Left lung (tissue), 10 donors: ENCODE measurements around the gene DPM2. TPM values are rescaled to one million over a fixed set of nuclear protein-coding genes. Genes with fewer than 3 reads are reported as not detected.

Experiments
- ATAC-seq: fragments of 200-7000 bp; cut with Tn5 transposase; one replicate; pipeline ENCODE4 v1.9.1; 2020; ENCODE audit warnings: moderate library complexity
- DNase-seq, 4 donors: peaks; one replicate each; pipeline ENCODE4 v3.0.0-alpha.2; 2013 to 2020
- H3K27ac ChIP-seq, 2 donors: fragments of 200-600 bp; sonication (generic) in 1 of 2; one replicate each; pipeline versions ENCODE4 v1.5.0 to v1.8.0; 2020 to 2021
- H3K27me3 ChIP-seq, 2 donors: fragments of 200-600 bp; sonication (generic) in 1 of 2; one replicate each; pipeline versions ENCODE4 v1.5.0 to v1.8.0; 2020 to 2021
- H3K36me3 ChIP-seq, 2 donors: fragments of 200-600 bp; sonication (generic) in 1 of 2; one replicate each; pipeline versions ENCODE4 v1.5.0 to v1.8.0; 2020 to 2021
- H3K4me1 ChIP-seq, 2 donors: fragments of 200-600 bp; one replicate each; pipeline ENCODE4 v1.8.0; 2021
- H3K4me3 ChIP-seq, 2 donors: fragments of 200-600 bp; sonication (generic) in 1 of 2; one replicate each; pipeline versions ENCODE4 v1.5.0 to v1.8.0; 2020 to 2021; ENCODE audit warnings: mild to moderate bottlenecking in 1 of 2
- H3K9me3 ChIP-seq, 2 donors: fragments of 200-600 bp; sonication (generic) in 1 of 2; one replicate each; pipeline versions ENCODE4 v1.5.0 to v1.8.0; 2020 to 2021
- CTCF ChIP-seq, 2 donors: fragments of 200-600 bp; sonication (generic) in 1 of 2; IDR thresholded peaks; one replicate each; pipeline versions ENCODE4 v1.5.0 to v1.8.0; 2021; ENCODE audit warnings: antibody characterized with exemption in 2 of 2
- intact Hi-C, 2 donors: fragments of 100-400 bp; cut with DNase I; formaldehyde crosslinking; loops; one replicate each; pipeline versions ENCODE4 v1.11.2 to v1.14.2; 2022
- polyA plus RNA-seq, 6 donors: library from polyadenylated mRNA; unstranded; fragments of 120-200 nt; gene quantifications; one replicate each; pipeline ENCODE4 v1.2.1, GENCODE V29; 2013; ENCODE audit not compliant: insufficient read length in 6 of 6
- total RNA-seq, 2 donors: library from RNA; stranded (reverse); fragmentation: NEBNext Ultra II Directional; extraction: Animal tissue kit (Norgen Biotek cat#: 25700); gene quantifications; one replicate each; pipeline ENCODE4 v1.2.1, GENCODE V29; 2021
- donor health status: DM: no; HTN: yes; CAD: no.
- donor health status: DM: no; HTN: no; CAD: no.

Gene DPM2
- total and polyA plus RNA-seq, 8 donors: 32.1 to 47.6 (median 36.3) TPM

- Histone ChIP-seq H3K4me3 (no peak overlapping the region), H3K36me3 (no peaks in the 10 kb centered on the region), H3K27me3 (no peaks in the 10 kb centered on the region), H3K4me1 (peaks cover 36 to 89% of the 10 kb centered on the region in 2 donors), H3K9me3 (no peaks in the 10 kb centered on the region), H3K27ac (peak overlapping the region; percentile 81 to 92)
- ATAC-seq (peak; percentile 12), DNase-seq (no peak)
- intact Hi-C loops: no loop called here
- TF ChIP-seq CTCF (IDR thresholded peaks at IDR 0.05): no peak
Observed at GRCh38 chr9:127966416-127967150, 28.9 kb upstream of the DPM2 start.

- Histone ChIP-seq H3K27ac (peak overlapping the region; percentile 81 to 92), H3K36me3 (no peaks in the 10 kb centered on the region), H3K4me1 (peaks cover 34 to 83% of the 10 kb centered on the region in 2 donors), H3K4me3 (no peak overlapping the region), H3K27me3 (no peaks in the 10 kb centered on the region), H3K9me3 (no peaks in the 10 kb centered on the region)
- TF ChIP-seq CTCF (IDR thresholded peaks at IDR 0.05): no peak
- ATAC-seq (peak; percentile 6), DNase-seq (no peak)
- intact Hi-C loops: no loop called here
Observed at GRCh38 chr9:127965953-127966352, 28.3 kb upstream of the DPM2 start.

- Histone ChIP-seq H3K4me1 (peaks cover 28 to 65% of the 10 kb centered on the region in 2 donors), H3K27ac (no peak overlapping the region), H3K36me3 (no peaks in the 10 kb centered on the region), H3K4me3 (no peak overlapping the region), H3K27me3 (no peaks in the 10 kb centered on the region), H3K9me3 (no peaks in the 10 kb centered on the region)
- ATAC-seq (no peak), DNase-seq (peak in 1 of 4 donors; percentile 71)
- intact Hi-C loops: no loop called here
- TF ChIP-seq CTCF (IDR thresholded peaks at IDR 0.05): no peak
Observed at GRCh38 chr9:127963359-127964064, 25.9 kb upstream of the DPM2 start.

GRCh38 chr9:127963041-127963358, 25.3 kb upstream of the DPM2 start:
- no peak for TF ChIP-seq CTCF (IDR thresholded peaks at IDR 0.05)
- H3K4me3 ChIP-seq: no peak overlapping the region
- intact Hi-C loops: no loop called here
- H3K36me3 ChIP-seq: no peaks in the 10 kb centered on the region
- ATAC-seq: no peak
- DNase-seq: no peak
- peaks cover 28 to 59% of the 10 kb centered on the region in 2 donors for H3K4me1 ChIP-seq
- no peaks in the 10 kb centered on the region for H3K9me3 ChIP-seq
- H3K27ac ChIP-seq: no peak overlapping the region
- H3K27me3 ChIP-seq: no peaks in the 10 kb centered on the region

- no peak overlapping the region for H3K27ac ChIP-seq
- ATAC-seq (no peak), DNase-seq (no peak)
- no peaks in the 10 kb centered on the region for H3K27me3 ChIP-seq
- no peak overlapping the region for H3K4me3 ChIP-seq
- no peak for TF ChIP-seq CTCF (IDR thresholded peaks at IDR 0.05)
- H3K4me1 ChIP-seq: peaks cover 28 to 54% of the 10 kb centered on the region in 2 donors
- no peaks in the 10 kb centered on the region for H3K36me3 ChIP-seq
- intact Hi-C loops: no loop called here
- no peaks in the 10 kb centered on the region for H3K9me3 ChIP-seq
Observed at GRCh38 chr9:127962278-127962677, 24.6 kb upstream of the DPM2 start.
